GM18951 (cell line): ENCODE measurements around the gene UNC5A.

Experiments
- POLR2A ChIP-seq: IDR thresholded peaks from 4 replicates; pipeline ENCODE4 v1.6.1; 2011; ENCODE audit warnings: mild to moderate bottlenecking; ENCODE audit not compliant: insufficient read length, insufficient read depth; ENCODE audit errors: extremely low read depth
- in situ Hi-C: fragments of 300-500 bp; cut with MboI; formaldehyde crosslinking; loops from one replicate; pipeline ENCODE4 v1.12.0; 2022; ENCODE audit warnings: low sequenced_read_pairs, mixed read lengths, inconsistent platforms; ENCODE audit not compliant: unreplicated experiment

The UNC5A gene

DNA sequence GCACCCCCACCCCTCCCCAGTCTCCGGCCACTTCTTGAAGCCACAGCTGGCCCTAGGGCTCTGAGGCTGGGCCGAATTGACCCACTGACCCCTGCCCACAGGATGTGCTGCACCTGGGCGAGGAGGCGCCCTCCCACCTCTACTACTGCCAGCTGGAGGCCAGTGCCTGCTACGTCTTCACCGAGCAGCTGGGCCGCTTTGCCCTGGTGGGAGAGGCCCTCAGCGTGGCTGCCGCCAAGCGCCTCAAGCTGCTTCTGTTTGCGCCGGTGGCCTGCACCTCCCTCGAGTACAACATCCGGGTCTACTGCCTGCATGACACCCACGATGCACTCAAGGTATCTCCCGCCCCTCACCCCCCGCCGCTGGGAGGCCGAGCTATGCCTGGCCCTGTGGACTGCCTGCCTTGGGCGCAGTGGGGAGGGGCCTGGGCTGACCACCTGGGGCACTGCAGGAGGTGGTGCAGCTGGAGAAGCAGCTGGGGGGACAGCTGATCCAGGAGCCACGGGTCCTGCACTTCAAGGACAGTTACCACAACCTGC lies 67.5 kb downstream of the UNC5A start:
- in situ Hi-C loops: no loop called here

DNA sequence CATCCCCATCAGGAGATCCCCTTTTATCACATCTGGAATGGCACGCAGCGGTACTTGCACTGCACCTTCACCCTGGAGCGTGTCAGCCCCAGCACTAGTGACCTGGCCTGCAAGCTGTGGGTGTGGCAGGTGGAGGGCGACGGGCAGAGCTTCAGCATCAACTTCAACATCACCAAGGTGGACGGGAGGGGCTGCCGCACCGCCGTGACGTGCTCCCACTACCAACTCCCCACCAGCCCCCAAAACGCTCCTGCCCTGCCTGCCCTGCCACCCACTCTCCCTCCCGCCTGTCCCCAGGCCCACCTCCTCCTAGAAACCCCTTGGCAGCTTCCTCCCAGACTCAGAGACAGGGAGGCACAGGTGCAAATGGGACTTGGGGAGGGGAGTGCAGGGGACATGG lies 68.1 kb downstream of the UNC5A start:
- TF ChIP-seq POLR2A: no peak
- in situ Hi-C loops: no loop called here

More for the DNA sequence above, 67.5 kb downstream of the UNC5A start:
- no peak for TF ChIP-seq POLR2A

DNA sequence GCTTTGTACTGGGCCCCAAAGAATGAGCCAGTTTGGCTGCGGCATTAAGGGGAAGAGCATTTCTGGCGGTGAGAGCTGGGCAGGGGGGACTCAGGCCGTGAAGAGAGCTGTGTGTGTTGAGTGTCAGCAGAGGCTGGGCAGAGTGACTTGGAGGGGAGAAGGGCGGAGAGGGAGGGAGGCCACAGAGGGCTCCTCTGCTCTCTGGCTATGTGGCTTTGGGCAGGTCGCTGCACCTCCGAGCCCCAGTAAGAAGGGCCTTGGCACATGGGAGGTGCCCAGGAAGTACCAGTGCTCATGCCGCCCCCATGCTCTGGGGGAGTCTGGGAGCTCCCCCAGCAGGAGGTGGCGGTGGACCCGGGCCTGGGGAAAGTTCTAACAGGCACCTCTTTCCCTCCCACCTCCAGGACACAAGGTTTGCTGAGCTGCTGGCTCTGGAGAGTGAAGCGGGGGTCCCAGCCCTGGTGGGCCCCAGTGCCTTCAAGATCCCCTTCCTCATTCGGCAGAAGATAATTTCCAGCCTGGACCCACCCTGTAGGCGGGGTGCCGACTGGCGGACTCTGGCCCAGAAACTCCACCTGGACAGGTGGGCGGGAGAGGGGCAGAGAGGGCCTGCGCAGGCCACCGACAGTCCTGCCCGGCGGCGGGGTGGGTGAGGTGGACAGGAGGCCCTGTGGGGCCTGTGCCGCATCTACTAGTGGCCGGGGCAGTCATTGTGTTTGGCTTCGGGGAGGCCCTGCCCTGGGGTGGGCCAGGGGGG lies 68.7 kb downstream of the UNC5A start:
- no peak for TF ChIP-seq POLR2A
- in situ Hi-C loops: no loop called here

DNA sequence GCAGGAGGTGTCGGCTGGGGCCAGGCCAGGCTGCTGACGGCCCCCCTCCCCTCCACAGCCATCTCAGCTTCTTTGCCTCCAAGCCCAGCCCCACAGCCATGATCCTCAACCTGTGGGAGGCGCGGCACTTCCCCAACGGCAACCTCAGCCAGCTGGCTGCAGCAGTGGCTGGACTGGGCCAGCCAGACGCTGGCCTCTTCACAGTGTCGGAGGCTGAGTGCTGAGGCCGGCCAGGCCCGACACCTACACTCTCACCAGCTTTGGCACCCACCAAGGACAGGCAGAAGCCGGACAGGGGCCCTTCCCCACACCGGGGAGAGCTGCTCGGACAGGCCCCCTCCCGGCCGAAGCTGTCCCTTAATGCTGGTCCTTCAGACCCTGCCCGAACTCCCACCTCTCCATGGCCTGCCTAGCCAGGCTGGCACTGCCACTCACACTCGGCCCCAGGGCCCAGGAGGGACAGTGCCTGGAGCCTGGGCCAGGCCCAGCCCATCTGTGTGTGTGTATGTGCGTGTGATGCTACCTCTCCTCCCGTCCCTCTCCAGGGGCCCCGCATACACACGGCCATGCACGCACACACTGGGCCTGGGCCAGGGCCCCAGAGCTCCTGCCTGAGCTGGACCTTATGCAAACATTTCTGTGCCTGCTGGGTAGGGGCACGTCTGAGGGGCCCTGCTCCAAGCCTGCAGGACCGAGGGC lies 69.5 kb downstream of the UNC5A start:
- in situ Hi-C loops: no loop called here
- TF ChIP-seq POLR2A: no peak

DNA sequence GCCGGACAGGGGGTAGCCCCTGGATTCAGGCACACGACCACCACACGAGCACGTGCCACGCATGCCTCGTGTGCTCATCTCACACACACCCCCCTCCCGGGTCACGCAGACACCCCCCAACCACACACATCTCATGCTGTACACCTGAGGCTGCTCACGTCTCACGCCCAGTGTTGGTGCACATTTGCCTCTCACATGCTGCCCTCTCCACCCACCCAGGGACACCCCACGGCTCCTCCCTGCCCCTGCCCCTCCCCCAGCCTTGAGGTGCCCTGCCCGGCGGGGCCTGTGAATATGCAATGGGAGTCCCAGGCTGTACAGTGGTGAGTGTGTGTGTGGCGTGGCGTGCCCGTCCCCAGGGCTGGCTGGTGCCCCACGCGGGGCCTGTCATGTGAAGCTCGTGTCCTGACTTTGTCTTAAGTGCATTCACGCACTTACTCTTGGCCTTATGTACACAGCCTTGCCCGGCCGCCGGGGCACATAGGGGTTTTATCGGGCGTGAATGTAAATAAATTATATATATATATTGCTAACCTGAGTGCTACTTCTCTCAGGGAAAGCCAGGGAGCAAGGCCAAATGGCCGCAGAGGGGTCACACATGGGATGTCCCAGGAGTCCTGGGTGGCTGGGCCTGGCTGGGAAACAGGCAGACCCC lies 70.1 kb downstream of the UNC5A start:
- in situ Hi-C loops: no loop called here
- TF ChIP-seq POLR2A: no peak

DNA sequence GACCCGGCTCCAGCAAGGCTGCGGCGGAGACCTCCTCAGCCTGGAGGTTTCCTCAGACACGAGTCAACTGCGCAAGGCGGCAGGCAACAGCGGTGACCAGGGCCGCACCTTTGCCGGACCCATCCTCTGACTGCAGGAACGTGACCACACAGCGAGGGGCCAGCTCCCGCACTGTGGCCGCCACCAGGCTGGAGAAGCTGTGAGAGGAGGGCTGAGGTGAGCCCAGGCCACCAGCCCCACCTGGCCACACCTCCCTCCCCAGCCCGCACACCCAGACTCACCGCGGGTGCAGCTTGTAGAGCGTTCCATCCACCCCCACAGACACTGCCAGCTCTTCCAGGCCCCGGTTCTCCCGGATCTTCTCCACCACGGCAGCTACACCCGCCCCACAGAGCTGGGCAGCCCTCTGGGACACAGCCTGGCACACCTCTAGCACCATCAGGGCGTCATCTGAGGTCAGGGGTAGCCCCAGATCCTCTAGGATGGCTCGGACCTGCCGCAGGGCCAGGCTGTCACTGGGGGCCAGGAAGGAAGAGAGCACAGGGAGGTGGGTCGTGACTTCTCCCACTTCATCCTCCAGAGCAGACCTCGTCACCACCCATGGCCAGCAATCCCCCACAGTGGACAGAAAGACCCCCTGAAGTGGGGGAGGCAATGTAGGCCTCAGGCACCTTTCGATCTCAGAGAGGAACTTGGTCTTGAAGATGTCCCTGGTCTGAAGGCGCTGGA lies 70.8 kb downstream of the UNC5A start:
- in situ Hi-C loops: no loop called here
- no peak for TF ChIP-seq POLR2A

DNA sequence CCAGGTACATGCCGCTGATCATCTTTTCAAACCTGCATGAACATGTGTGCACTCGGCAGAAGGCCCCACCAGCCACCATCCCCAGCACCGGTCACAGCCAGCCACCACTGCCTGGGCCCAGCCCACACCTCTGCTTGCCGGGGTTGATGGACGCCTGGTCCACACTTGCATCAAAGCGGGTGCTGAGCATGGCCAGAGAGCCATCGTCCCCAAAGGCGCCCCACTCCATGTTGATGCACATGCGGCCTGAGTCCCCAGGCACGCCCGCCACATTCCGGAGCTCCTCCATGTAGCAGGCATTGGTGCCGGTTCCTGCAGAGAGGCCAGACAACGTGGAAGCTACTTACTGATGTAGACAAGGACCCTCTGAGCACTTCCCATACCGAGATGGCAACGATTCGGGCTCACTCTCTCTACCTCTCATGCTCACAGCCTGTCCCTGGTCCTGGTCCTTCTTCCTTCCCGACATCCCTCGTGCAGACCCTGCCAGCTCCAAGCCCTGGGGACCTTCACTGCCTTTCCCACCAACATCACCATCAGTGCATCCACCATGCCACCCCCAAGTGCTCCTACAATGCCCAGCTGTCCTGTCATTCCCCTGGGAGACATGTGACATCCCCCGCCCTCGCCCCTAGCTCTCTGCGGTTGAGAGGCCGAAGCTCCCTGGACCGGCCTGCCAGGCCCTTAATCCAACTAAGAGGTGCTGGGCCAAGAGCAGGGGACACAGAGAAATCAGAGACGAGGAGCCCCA lies 71.6 kb downstream of the UNC5A start:
- in situ Hi-C loops: no loop called here
- TF ChIP-seq POLR2A: no peak

DNA sequence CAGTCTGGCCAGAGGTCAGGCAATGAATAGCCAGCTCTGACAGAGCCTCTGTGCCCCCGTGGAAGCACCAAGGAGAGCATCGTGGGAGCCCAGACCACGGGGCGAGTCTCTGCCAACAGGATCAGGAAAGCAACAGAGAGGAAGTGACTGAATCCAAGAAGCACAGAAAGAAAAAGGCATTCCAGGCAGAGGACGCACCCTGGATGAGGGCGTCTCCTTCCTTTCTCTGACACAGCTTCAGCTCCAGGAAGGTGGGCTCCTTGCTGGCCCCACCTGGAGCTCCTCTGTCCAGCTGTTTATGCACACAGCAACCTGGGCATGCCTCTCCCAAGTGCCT lies 72.2 kb downstream of the UNC5A start:
- TF ChIP-seq POLR2A: no peak
- in situ Hi-C loops: no loop called here

DNA sequence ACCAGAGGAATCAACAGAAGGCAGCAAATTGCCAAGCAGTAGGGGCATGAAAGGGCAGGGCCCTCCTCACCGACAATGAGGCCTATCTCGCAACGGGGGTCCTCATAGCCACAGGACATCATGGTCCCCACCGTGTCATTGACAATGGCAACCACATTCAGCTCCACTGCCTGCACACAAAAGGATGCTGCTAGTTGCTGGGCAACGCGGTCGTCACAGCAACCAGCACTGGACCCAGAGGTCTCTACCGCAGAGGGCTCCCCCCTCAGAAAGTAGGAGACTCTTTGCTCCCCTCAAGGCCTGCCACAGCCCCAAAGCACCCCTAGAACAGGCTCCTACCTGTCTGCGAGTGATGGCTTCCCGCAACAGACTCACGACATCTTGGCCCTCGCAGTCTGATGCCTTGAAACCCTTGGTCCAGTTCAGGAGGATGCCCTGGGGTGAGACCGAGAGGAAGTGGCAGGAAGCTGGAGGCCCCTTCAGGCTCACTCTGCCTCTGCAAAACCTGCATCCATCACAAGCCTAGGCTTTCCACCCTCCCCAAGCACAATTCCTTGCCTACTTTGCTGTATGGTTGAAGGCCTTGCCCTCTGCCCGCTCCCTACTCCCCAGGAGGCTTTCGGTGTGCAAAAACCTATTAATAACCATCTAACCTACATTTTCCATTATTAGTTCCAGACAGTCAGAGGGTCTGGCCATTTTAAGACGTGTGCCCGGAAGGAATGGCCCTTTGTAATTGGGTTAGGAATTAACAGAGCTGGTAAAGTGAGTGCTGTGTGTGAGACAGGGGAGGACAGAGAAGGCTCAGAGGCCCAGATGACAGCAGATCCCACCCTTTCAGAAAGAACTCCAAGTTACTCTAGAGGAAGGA lies 73.6 kb downstream of the UNC5A start:
- in situ Hi-C loops: no loop called here
- no peak for TF ChIP-seq POLR2A

DNA sequence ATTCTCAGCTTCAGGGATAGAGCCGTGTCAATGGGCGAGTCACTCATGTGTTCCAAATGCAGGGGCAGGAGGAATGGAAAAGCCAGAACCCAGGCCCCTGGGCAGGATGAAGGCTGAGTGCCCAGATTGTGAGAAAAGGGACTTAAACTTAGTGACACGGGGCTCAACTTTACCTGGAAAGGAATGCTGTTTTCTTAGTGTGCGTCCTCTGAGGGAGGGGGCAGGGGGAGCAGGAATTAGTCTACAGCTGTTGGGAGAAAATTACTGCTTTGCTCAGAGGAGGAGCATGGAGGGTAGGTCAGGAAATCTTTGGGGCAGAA lies 74.2 kb downstream of the UNC5A start:
- in situ Hi-C loops: no loop called here
- TF ChIP-seq POLR2A: no peak

DNA sequence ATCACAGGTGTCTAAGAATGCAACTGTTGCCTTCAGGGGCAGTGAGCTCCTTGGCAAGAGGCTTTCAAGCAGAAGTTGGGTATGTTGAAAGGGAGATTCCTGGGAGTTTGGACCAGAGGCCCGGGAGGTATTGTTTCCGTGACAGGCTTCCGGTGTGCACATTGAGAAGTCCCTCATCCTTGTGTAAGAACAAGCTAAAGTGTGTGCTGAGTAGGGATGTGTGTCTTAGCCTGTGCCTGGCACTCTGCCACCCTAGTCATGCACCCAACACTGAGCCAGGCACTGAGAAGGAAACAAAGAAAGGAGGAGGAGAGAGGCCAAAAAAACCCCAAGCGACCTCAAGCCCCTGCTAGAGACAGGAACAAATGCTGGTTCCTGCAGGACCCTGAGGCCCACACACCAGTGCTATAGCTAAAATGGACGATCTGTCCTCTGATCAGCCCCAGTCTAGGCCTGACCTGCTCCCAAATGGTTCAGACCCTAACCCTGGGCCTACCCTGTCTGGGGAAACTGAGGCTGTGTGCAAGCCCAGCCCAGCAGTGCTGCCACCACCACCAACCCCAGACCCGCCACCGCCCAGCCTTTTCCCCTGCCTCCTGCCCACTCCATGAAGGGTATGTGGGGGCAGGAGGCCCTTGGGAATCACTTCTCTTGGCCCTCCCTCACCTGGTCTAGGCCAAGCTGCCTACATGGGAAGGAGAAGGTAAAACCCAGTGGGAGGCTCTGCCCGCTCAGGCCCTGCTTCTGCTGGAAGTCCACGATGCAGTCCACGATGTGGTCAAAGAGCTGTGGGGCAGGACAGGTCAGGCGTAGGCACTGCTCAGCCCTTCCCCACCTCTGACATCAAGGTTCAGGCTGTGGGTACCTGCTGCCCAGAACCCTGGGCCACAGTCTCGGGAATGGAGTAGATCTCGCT lies 76.2 kb downstream of the UNC5A start:
- in situ Hi-C loops: no loop called here
- TF ChIP-seq POLR2A: no peak
